ENCODE results near the gene BAMBI.
"Not testable (repeated sequence)": the region's sequence is repeated elsewhere in the genome, so short reads cannot be mapped to it uniquely, and the experiment has no call there.

Gene BAMBI, protein sequence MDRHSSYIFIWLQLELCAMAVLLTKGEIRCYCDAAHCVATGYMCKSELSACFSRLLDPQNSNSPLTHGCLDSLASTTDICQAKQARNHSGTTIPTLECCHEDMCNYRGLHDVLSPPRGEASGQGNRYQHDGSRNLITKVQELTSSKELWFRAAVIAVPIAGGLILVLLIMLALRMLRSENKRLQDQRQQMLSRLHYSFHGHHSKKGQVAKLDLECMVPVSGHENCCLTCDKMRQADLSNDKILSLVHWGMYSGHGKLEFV

GRCh38 chr10:28676968-28677887 is at the start of gene BAMBI:
BAMBI (plus strand) TSS chr10:28677521; CDS start chr10:28677898, 377 bp downstream.
- DNase-seq (ENCODE audit: low spot score) = peak; percentile 94

GRCh38 chr10:28628184-28628893 is 49.0 kb upstream of the BAMBI start:
- DNase-seq (ENCODE audit: low spot score) = peak; percentile 89

GRCh38 chr10:28631896-28632583 is 45.3 kb upstream of the BAMBI start:
- DNase-seq (ENCODE audit: low spot score) = no peak

DNA sequence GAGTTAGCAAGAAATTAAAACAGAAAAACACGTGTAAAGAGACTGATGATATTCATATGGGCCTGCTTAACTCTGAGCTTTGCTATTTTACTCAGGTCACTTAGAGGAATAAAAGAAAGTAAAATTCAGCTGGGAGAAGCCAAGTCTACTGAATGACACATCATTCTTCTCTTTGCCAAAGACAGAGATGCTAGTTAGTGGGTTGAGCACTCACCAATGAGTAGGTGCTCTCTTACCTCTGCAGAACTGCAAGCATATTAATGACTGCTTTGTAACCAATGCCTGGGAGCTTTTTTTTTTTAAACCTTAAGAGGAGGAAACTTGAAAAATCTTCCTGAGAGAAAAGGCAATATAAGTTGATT is 44.8 kb upstream of the BAMBI start:
- DNase-seq (ENCODE audit: low spot score) = no peak

DNA sequence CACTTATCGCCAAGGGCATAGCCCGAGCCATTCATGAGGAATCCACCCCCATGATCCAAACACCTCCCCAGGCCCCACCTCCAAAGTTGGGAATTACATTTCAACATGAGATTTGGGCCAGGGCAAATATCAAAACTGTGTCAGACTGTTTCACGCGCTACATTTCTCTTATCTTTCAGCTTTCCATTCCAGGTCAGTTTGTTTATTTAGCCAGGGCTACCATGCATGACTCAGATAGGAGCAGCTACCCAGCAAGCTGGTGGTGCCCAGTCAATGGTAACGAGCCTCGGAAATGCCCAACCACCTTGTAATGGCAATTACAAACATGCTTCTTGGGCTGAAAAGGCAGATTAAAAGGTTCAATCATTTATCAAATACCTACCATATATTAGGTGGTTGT is 43.6 kb upstream of the BAMBI start:
- DNase-seq (ENCODE audit: low spot score) = no peak

- no peak for DNase-seq (ENCODE audit: low spot score)
Observed at GRCh38 chr10:28637346-28637745, 40.0 kb upstream of the BAMBI start.

DNA sequence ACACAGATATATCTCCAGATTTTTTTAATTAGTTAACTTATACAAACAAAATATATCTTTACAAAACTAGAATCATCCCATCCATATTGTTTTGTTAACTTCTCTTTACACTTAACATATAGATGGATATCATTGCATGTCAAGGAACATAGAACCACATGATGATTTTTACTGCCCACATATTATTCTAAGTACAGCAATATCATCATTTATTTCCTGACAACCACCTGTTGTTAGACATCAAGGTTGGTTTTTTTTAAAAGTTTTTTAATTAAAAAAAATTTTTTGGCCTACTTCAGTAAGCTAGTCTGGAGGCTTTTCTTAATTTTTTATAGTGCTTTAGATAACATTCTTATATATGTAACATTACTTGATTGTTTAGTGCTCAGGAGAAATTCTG is 38.9 kb upstream of the BAMBI start:
- no peak for DNase-seq (ENCODE audit: low spot score)

GRCh38 chr10:28640551-28640950 is 36.8 kb upstream of the BAMBI start:
- DNase-seq (ENCODE audit: low spot score) = no peak

GRCh38 chr10:28644647-28645046 is 32.7 kb upstream of the BAMBI start:
- no peak for DNase-seq (ENCODE audit: low spot score)

GRCh38 chr10:28652106-28652505 is 25.2 kb upstream of the BAMBI start:
- DNase-seq (ENCODE audit: low spot score) = no peak

DNA sequence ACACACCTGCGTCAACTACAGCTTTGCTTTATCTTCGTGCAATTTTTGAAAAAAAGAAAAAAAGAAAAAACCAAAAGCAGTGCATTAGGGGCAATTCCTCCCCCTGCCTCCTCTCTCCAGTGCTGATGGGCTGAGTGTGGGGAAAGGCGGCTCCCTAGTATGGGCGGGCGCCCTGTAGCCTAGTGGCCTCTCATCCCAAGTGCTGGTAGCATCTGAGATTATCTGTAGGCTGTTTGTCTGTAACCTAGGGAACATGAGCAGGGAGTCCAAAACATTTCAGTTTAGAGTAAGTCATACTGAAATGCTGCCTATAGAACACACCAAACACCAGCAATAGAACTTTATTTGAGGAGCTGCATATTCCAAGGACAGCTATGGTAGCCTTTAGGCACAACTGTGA is 24.6 kb upstream of the BAMBI start:
- DNase-seq (ENCODE audit: low spot score) = no peak

GRCh38 chr10:28658824-28659223 is 18.5 kb upstream of the BAMBI start:
- not testable (repeated sequence) for DNase-seq (ENCODE audit: low spot score)

DNA sequence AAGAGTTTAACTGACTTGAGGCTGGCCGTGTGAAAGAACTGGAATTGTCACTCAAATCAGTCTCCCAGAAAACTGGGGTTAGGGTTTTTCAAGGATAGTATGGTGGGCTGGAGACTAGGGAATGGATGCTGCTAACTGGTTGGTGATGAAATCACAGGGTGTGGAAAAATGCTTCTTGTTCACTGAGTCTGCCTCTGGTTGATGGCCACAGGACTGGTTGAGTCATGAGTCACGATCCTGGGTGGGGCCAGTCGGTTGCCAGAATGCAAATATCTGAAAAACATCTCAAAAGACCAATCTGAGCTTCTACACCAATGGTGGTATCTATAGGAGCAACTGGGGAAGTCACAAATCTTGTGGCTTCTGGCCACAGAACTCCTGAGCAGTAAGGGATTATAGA is 16.3 kb upstream of the BAMBI start:
- peak; percentile 94 for DNase-seq (ENCODE audit: low spot score)

DNA sequence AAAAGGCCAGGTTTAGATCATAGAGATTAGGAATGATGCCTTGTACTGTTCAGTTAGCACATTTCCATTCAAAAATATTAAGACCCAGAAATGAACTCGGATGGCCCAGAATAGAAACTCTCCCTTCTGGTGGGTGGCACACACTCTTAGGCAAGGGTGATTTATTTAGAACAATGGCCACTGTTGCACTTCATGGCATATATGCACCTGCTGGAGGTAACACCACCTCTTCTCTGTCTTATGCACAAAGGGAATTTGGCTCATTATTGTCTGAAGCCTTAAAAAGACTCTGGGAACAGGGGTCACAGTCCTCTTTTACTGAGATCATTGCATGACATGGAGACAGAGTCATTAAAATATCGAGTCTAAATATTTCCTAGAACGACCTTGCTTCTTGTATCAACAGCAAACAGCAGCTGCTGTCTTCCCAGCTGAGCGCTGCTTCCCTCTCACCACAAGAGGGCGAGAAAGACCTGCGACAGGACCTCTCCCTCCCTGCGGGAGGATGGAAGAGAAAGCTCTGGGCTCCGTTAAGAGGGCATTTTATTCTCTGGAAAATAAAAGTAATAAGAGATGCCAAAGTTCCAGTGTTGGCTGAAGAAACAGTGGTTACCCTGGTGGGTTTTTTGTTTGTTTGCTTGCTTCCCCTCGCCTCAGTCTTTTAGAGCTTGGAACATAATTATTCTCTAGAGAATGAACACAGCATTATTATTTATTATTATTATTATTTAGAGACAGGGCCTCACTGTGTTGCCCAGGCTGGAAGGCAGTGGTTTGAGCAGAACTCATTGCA is 13.5 kb upstream of the BAMBI start:
- DNase-seq (ENCODE audit: low spot score) = peak; percentile 88

- DNase-seq (ENCODE audit: low spot score) = no peak
Observed at GRCh38 chr10:28664369-28664740, 13.0 kb upstream of the BAMBI start.

DNA sequence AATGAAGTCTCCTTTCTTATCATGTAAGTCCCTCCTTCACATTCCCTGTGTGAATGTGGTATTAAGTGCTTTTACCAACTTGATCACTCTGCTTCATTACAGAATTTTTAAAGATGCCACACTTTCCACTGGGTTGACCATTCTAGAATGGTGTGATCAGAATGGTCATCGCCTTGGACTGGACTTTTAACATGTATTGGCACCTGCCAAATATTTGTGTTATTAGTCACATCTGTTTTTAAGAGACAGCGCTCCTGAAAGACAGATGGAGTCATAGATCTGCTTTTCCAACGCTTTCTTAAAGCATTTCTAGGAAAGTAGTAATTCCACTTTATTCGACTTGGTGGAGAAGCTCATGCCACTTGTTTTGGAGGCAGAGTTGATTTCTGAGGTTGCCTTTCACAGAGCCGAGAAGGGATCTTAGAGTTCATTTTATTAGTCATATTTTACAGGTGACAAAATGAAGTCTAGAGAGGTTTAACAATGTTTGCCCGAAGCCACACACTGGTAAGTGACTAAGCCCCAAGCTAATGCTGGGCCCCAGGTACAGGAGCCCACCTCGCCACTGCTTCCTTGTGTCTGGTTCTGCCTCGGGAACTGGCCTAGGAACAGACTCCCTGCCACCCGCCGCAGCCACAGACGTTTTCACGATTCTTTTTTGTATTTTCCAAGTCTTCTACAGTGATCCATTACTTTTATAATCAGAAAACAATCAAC is 10.4 kb upstream of the BAMBI start:
- DNase-seq (ENCODE audit: low spot score) = no peak

- peak; percentile 38 for DNase-seq (ENCODE audit: low spot score)
Observed at GRCh38 chr10:28668363-28669226, 8.7 kb upstream of the BAMBI start.

- no peak for DNase-seq (ENCODE audit: low spot score)
Observed at GRCh38 chr10:28669227-28670173, 7.8 kb upstream of the BAMBI start.

DNA sequence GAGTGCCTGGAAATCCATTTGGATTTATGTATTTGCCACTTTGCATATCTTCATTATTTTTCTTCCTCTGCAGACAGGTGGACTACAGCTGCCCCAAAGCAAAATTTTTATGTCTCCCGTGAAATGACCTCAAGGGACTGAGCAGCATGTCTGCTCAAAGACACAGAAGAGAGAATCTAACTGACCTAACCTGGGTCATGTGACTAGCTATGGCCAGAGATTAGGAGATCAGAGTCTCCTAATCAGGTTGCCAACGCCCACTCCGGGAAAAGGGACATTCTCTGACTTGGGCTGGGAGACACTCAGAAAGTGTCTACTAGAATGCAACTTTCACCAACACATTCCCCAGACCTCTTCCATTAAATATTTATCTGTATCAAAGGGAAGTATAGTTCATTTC is 2.5 kb upstream of the BAMBI start:
- no peak for DNase-seq (ENCODE audit: low spot score)

Measured in AG08395 (cell line).